Amygdala (tissue), 56 donors: ENCODE data around the gene BCAR3.

Experiments
- DNase-seq, 56 donors: peaks; one replicate each; lab custom pipeline; 2025; lab: John Stamatoyannopoulos, UW

BCAR3 gene

GRCh38 chr1:93681101-93681988, at the start of gene BCAR3:
BCAR3 (minus strand) TSS chr1:93681837; CDS start chr1:93674930, 6,907 bp downstream.
- peak in 39 of 56 donors; percentile 6 to 72 (median 33) for DNase-seq

GRCh38 chr1:93730621-93731020, 49.0 kb upstream of the BCAR3 start:
- no peak for DNase-seq

GRCh38 chr1:93729906-93730305, 48.3 kb upstream of the BCAR3 start:
- DNase-seq = peak in 1 of 56 donors; percentile 12

GRCh38 chr1:93729502-93729901, 47.9 kb upstream of the BCAR3 start:
- peak in 2 of 56 donors; percentile 6 to 29 for DNase-seq

- DNase-seq = peak in 4 of 56 donors; percentile 5 to 11 (median 10)
These were observed 47.0 kb upstream of the BCAR3 start for GRCh38 chr1:93728480-93729131.

GRCh38 chr1:93723733-93724270, 42.2 kb upstream of the BCAR3 start:
- DNase-seq = no peak

GRCh38 chr1:93723110-93723509, 41.5 kb upstream of the BCAR3 start:
- DNase-seq = no peak

GRCh38 chr1:93722081-93723031, 40.7 kb upstream of the BCAR3 start:
- DNase-seq = no peak

- DNase-seq = no peak
These were observed 39.5 kb upstream of the BCAR3 start for GRCh38 chr1:93720956-93721626.

- DNase-seq = no peak
These were observed 36.0 kb upstream of the BCAR3 start for GRCh38 chr1:93717640-93718039.

- no peak for DNase-seq
These were observed 35.3 kb upstream of the BCAR3 start for GRCh38 chr1:93716941-93717368.

GRCh38 chr1:93716163-93716562, 34.5 kb upstream of the BCAR3 start:
- DNase-seq = no peak

- DNase-seq = no peak
These were observed 34.0 kb upstream of the BCAR3 start for GRCh38 chr1:93715529-93716126.

GRCh38 chr1:93714356-93714755, 32.7 kb upstream of the BCAR3 start:
- DNase-seq = no peak

GRCh38 chr1:93713341-93713740, 31.7 kb upstream of the BCAR3 start:
- no peak for DNase-seq

- DNase-seq = no peak
These were observed 31.1 kb upstream of the BCAR3 start for GRCh38 chr1:93712741-93713140.

GRCh38 chr1:93710499-93711453, 29.1 kb upstream of the BCAR3 start:
- DNase-seq = no peak
